GM12878 (cell line): ENCODE results near the gene ZNF408. TPM values are rescaled to one million over a fixed set of nuclear protein-coding genes. Genes with fewer than 3 reads are reported as not detected.

Source experiments
- ATAC-seq: fragments of 200-7000 bp; cut with Tn5 transposase; 3 replicates; pipeline ENCODE4 v1.9.1; 2020; ENCODE audit warnings: mild to moderate bottlenecking, moderate library complexity
- BruUV-seq: library from RNA; stranded (reverse); fragments of 400-500 nt; replicated peaks from 2 replicates; lab custom pipeline; 2021; lab: Mats Ljungman, UMichigan
- CTCF ChIA-PET: fragments of 300-600 bp; sonication (Branson Sonifier 250); formaldehyde crosslinking; extraction: SDS; loops from one replicate; lab custom pipeline; 2021; ENCODE audit warnings: inconsistent platforms; lab: Yijun Ruan, JAX
- POLR2A ChIA-PET: fragments of 350-600 bp; formaldehyde crosslinking; extraction: SDS; loops from one replicate; lab custom pipeline; 2021; ENCODE audit warnings: inconsistent platforms; lab: Charles Lee
- RAD21 ChIA-PET: fragments of 300-600 bp; sonication (Branson Sonifier 250); formaldehyde crosslinking; loops from one replicate; lab custom pipeline; 2023; ENCODE audit warnings: antibody characterized with exemption; ENCODE audit not compliant: unreplicated experiment; lab: Charles Lee
- SMC1A ChIA-PET: fragments of 300-600 bp; sonication (Branson Sonifier 250); formaldehyde crosslinking; loops from one replicate; lab custom pipeline; 2023; ENCODE audit not compliant: unreplicated experiment, uncharacterized antibody; lab: Charles Lee
- DNase-seq: peaks from one replicate; pipeline ENCODE4 v3.0.0-alpha.2; 2011; ENCODE audit warnings: low read depth, low spot score
- FAIRE-seq: peaks from 3 replicates; lab custom pipeline; 2011; peaks lifted over from hg19 to GRCh38; lab: Jason Lieb, UNC
- H2AFZ ChIP-seq: 2 replicates; pipeline ENCODE4 v1.6.0; 2011; ENCODE audit warnings: low read depth, low read length, control low read depth; ENCODE audit not compliant: control insufficient read depth
- H3K27ac ChIP-seq: 2 replicates; pipeline ENCODE4 v1.5.1; 2011; ENCODE audit warnings: control low read depth; ENCODE audit not compliant: control insufficient read depth, insufficient read depth
- H3K27me3 ChIP-seq, 2 experiments: replicated peaks in 1 of 2; 2 replicates each; pipeline versions ENCODE4 v1.6.0 to v1.6.1; 2011; ENCODE audit warnings: low read length in 1 of 2; ENCODE audit not compliant: control insufficient read depth in 2 of 2, insufficient read depth in 2 of 2
- H3K36me3 ChIP-seq, 2 experiments: 2 replicates each; pipeline ENCODE4 v1.5.1; 2011; ENCODE audit warnings: low read length in 1 of 2; ENCODE audit not compliant: control insufficient read depth in 2 of 2, insufficient read depth in 2 of 2
- H3K4me1 ChIP-seq: 2 replicates; pipeline ENCODE4 v1.6.1; 2011; ENCODE audit warnings: mild to moderate bottlenecking, low read length, moderate library complexity, mixed read lengths; ENCODE audit not compliant: control insufficient read depth, insufficient read depth
- H3K4me2 ChIP-seq: 2 replicates; pipeline ENCODE4 v1.6.0; 2011; ENCODE audit warnings: control low read depth; ENCODE audit not compliant: control insufficient read depth, insufficient read depth
- H3K4me3 ChIP-seq: fragments of 200-600 bp; sonication (generic); 2 replicates; pipeline ENCODE4 v1.5.1; 2016
- H3K79me2 ChIP-seq: 2 replicates; pipeline ENCODE4 v1.6.0; 2011; ENCODE audit warnings: low read length; ENCODE audit not compliant: control insufficient read depth, insufficient read depth
- H3K9ac ChIP-seq: 2 replicates; pipeline ENCODE4 v1.8.0; 2011; ENCODE audit warnings: low read length, control low read depth, mixed read lengths; ENCODE audit not compliant: control insufficient read depth, insufficient read depth
- H3K9me3 ChIP-seq: replicated peaks from 3 replicates; pipeline ENCODE4 v1.5.1; 2011; ENCODE audit warnings: mild to moderate bottlenecking, low read length; ENCODE audit not compliant: control insufficient read depth, insufficient read depth
- H4K20me1 ChIP-seq: 2 replicates; pipeline ENCODE4 v1.6.0; 2011; ENCODE audit not compliant: control insufficient read depth, insufficient read depth
- BCL3 ChIP-seq: IDR thresholded peaks from 2 replicates; pipeline ENCODE4 v1.6.1; 2011; ENCODE audit warnings: borderline replicate concordance, low read depth, mild to moderate bottlenecking, moderate library complexity, low read length; ENCODE audit not compliant: insufficient read depth, poor library complexity, severe bottlenecking
- CHD1 ChIP-seq: IDR thresholded peaks from 2 replicates; pipeline ENCODE4 v1.6.1; 2012; ENCODE audit warnings: low read depth, low read length, improper control_type of control experiment
- CREB1 ChIP-seq: IDR thresholded peaks from 2 replicates; pipeline ENCODE4 v1.6.1; 2012; ENCODE audit warnings: low read depth, mild to moderate bottlenecking, inconsistent platforms
- EGR1 ChIP-seq, 2 experiments: IDR thresholded peaks; 1 replicate in 1 of 2; 2 replicates in 1 of 2; pipeline ENCODE4 v1.6.1; 2011 to 2012; ENCODE audit warnings: low read depth in 2 of 2, low read length in 2 of 2, borderline replicate concordance in 1 of 2, mild to moderate bottlenecking in 1 of 2, moderate library complexity in 1 of 2
- GABPA ChIP-seq: IDR thresholded peaks from 2 replicates; pipeline ENCODE4 v1.6.1; 2014; ENCODE audit warnings: antibody characterized with exemption, low read depth, mild to moderate bottlenecking, inconsistent platforms
- HDAC2 ChIP-seq: fragments of 200-600 bp; sonication (generic); IDR thresholded peaks from 2 replicates; pipeline ENCODE4 v1.6.1; 2017
- MTA3 ChIP-seq: IDR thresholded peaks from 2 replicates; pipeline ENCODE4 v1.6.1; 2012; ENCODE audit warnings: low read length, inconsistent platforms, borderline replicate concordance
- NFYB ChIP-seq: IDR thresholded peaks from 2 replicates; pipeline ENCODE4 v1.6.1; 2011; ENCODE audit warnings: low read depth, mild to moderate bottlenecking, low read length, improper control_type of control experiment, moderate library complexity; ENCODE audit not compliant: insufficient read depth
- PAX8 ChIP-seq: fragments of 450-650 bp; IDR thresholded peaks from 2 replicates; pipeline ENCODE4 v1.6.1; 2017; ENCODE audit warnings: mild to moderate bottlenecking, moderate library complexity
- RELB ChIP-seq: fragments of 450-650 bp; IDR thresholded peaks from 2 replicates; pipeline ENCODE4 v1.6.1; 2017; ENCODE audit warnings: low read depth, mild to moderate bottlenecking, moderate library complexity
- SP1 ChIP-seq: IDR thresholded peaks from one replicate; pipeline ENCODE4 v1.6.1; 2011; ENCODE audit warnings: low read depth, low read length
- STAT1 ChIP-seq: fragments of 450-650 bp; conservative IDR thresholded peaks from 2 replicates; pipeline ENCODE4 v1.6.1; 2014; ENCODE audit warnings: antibody characterized with exemption, mild to moderate bottlenecking
- ZBTB11 ChIP-seq: fragments of 450-650 bp; formaldehyde crosslinking; IDR thresholded peaks from 2 replicates; pipeline ENCODE4 v1.5.0; 2022; ENCODE audit warnings: mild to moderate bottlenecking, missing genetic modification characterization
- ZSCAN29 ChIP-seq: fragments of 450-650 bp; IDR thresholded peaks from 2 replicates; pipeline ENCODE4 v1.6.1; 2017; ENCODE audit warnings: mild to moderate bottlenecking, moderate library complexity
- in situ Hi-C: fragments of 300-500 bp; cut with MboI; formaldehyde crosslinking; loops from 9 replicates; pipeline ENCODE4 v1.14.3; 2018; ENCODE audit warnings: mixed read lengths
- intact Hi-C: fragments of 100-400 bp; cut with micrococcal nuclease; formaldehyde crosslinking; loops from one replicate; pipeline ENCODE4 v1.14.2; 2022; ENCODE audit not compliant: unreplicated experiment
- polyA plus RNA-seq, 11 experiments: library from polyadenylated mRNA; depleted of rRNA in 4 of 11; unstranded in 6 of 11; stranded (reverse) in 5 of 11; fragments of >200 nt; fragmentation: Nextera tagmentation in 4 of 11; fragmentation: Illumina TruSeq in 1 of 11; extraction: Ambion mirVana in 4 of 11; extraction: Trizol in 1 of 11; gene quantifications; 1 replicate in 1 of 11; 2 replicates in 10 of 11; pipeline versions ENCODE4 v1.2.1 to v1.2.3, GENCODE V29; 2011 to 2016; ENCODE audit warnings: inconsistent platforms in 2 of 11, missing spikeins in 2 of 11, low read depth in 1 of 11
- total RNA-seq, 4 experiments: library from RNA; depleted of rRNA in 3 of 4; stranded (reverse); fragments of >200 nt in 3 of 4; fragmentation: Illumina TruSeq in 1 of 4; extraction: Trizol in 1 of 4; gene quantifications; 2 replicates each; pipeline versions ENCODE4 v1.2.1 to v1.2.3, GENCODE V29; 2013 to 2021
- TF ChIP-seq, protein P1 (sequence below): fragments of 450-650 bp; conservative IDR thresholded peaks from 2 replicates; pipeline ENCODE4 v1.6.1; 2017; ENCODE audit warnings: mild to moderate bottlenecking, moderate library complexity

ZNF408 gene
- total and polyA plus RNA-seq, 10 of the 15 experiments (the other 5 are each of a cell fraction or from before 2014, with no cell fraction given) = 0.19 to 11.3 (median 7.2) TPM

DNA sequence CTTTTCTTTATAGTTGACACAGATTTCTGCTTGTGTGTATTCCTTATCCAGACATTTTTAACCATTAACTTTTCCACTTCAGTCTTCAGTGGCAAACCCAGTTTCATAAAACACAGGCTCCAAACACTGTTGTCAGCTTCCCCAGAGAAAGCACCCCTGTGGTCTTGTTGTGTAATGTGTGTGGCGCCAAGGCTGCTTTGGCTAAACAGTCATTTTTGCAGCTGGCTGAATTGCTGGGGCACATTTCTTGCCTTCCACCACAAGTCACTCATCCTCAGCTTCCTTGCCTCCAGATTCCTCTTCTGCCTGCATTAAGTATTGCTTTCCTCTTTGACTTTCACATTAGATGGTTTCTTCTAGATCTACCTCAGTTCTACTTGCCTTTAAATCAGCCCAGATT is 40.9 kb upstream of the ZNF408 start (continued):
- no peak for TF ChIP-seq RELB
- TF ChIP-seq, protein P1, sequence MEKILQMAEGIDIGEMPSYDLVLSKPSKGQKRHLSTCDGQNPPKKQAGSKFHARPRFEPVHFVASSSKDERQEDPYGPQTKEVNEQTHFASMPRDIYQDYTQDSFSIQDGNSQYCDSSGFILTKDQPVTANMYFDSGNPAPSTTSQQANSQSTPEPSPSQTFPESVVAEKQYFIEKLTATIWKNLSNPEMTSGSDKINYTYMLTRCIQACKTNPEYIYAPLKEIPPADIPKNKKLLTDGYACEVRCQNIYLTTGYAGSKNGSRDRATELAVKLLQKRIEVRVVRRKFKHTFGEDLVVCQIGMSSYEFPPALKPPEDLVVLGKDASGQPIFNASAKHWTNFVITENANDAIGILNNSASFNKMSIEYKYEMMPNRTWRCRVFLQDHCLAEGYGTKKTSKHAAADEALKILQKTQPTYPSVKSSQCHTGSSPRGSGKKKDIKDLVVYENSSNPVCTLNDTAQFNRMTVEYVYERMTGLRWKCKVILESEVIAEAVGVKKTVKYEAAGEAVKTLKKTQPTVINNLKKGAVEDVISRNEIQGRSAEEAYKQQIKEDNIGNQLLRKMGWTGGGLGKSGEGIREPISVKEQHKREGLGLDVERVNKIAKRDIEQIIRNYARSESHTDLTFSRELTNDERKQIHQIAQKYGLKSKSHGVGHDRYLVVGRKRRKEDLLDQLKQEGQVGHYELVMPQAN = no peak
- no peak for TF ChIP-seq GABPA
- TF ChIP-seq NFYB = no peak

- ChIA-PET SMC1A (no interaction called here), CTCF (no interaction called here), POLR2A (no interaction called here), RAD21 (no interaction called here)
- BruUV-seq = no TSS peak
- no peaks in the 10 kb centered on the region for H3K27me3 ChIP-seq
- H3K36me3 ChIP-seq = peaks cover 12 to 34% of the 10 kb centered on the region in 2 experiments
- intact Hi-C loops = no loop called here
- no peak for ATAC-seq
- H3K4me1 ChIP-seq = no peaks in the 10 kb centered on the region
- H3K9me3 ChIP-seq = no peaks in the 10 kb centered on the region
- H3K9ac ChIP-seq = no peak overlapping the region
- H3K27ac ChIP-seq = no peak overlapping the region
- no peak for DNase-seq
- no peak overlapping the region for H2AFZ ChIP-seq
- H4K20me1 ChIP-seq = no peaks in the 10 kb centered on the region
- no peak for FAIRE-seq
- H3K79me2 ChIP-seq = no peaks in the 10 kb centered on the region
- H3K4me3 ChIP-seq = no peak overlapping the region
- in situ Hi-C loops = no loop called here
- no peak overlapping the region for H3K4me2 ChIP-seq
- TF ChIP-seq ZSCAN29 = no peak
- TF ChIP-seq BCL3 = no peak
- no peak for TF ChIP-seq SP1
- no peak for TF ChIP-seq EGR1 (IDR thresholded peaks at IDR 0.05; ENCODE audit: borderline replicate concordance in 1 of 2, low read depth in 2 of 2, low read length in 2 of 2)
- TF ChIP-seq PAX8 = no peak
- TF ChIP-seq CHD1 = no peak
- TF ChIP-seq HDAC2 = no peak
- TF ChIP-seq ZBTB11 (CRISPR knock-in tag) = no peak
- no peak for TF ChIP-seq STAT1
- TF ChIP-seq CREB1 = no peak
- TF ChIP-seq MTA3 = no peak
Measured at GRCh38 chr11:46661836-46662235, 39.0 kb upstream of the ZNF408 start.
